Psoas muscle (tissue), 8 donors: ENCODE measurements around the gene PTPRG. TPM values are rescaled to one million over a fixed set of nuclear protein-coding genes. Genes with fewer than 3 reads are reported as not detected.

Experiments
- ATAC-seq, 4 donors: fragments of 200-7000 bp; cut with Tn5 transposase; one replicate each; pipeline ENCODE4 v1.9.1; 2020; ENCODE audit warnings: moderate library complexity in 3 of 4, mild to moderate bottlenecking in 2 of 4
- DNase-seq, 2 donors: peaks; one replicate each; pipeline ENCODE4 v3.0.0-alpha.2; 2020
- H3K27ac ChIP-seq: fragments of 200-600 bp; one replicate; pipeline ENCODE4 v1.8.0; 2022
- H3K27me3 ChIP-seq, 3 donors: fragments of 200-600 bp in 1 of 3; one replicate each; pipeline versions ENCODE4 v1.6.1 to v1.8.0; 2013 to 2022; ENCODE audit warnings: low read length in 2 of 3, mild to moderate bottlenecking in 2 of 3, moderate library complexity in 1 of 3; ENCODE audit not compliant: insufficient read depth in 3 of 3
- H3K36me3 ChIP-seq, 2 donors: fragments of 200-600 bp in 1 of 2; one replicate each; pipeline versions ENCODE4 v1.6.1 to v1.8.0; 2013 to 2022; ENCODE audit warnings: low read depth in 1 of 2, mild to moderate bottlenecking in 1 of 2, moderate library complexity in 1 of 2; ENCODE audit not compliant: insufficient read depth in 1 of 2
- H3K4me1 ChIP-seq: fragments of 200-600 bp; one replicate; pipeline ENCODE4 v1.8.0; 2022
- H3K4me3 ChIP-seq: fragments of 200-600 bp; one replicate; pipeline ENCODE4 v1.8.0; 2022; ENCODE audit warnings: mild to moderate bottlenecking
- H3K9me3 ChIP-seq: fragments of 200-600 bp; one replicate; pipeline ENCODE4 v1.8.0; 2022
- WGBS, 3 donors: extraction: QIAGEN DNeasy Blood & Tissue Kit; methylation state at CpG; one replicate each; pipeline versions ENCODE4 v1.1.6 to v1.1.7; 2013; 5-methylcytosine and 5-hydroxymethylcytosine counted together
- intact Hi-C, 2 donors: fragments of 100-400 bp; cut with DNase I; formaldehyde crosslinking; loops; one replicate each; pipeline versions ENCODE4 v1.11.0 to v1.14.2; 2022
- polyA plus RNA-seq, 3 donors: library from polyadenylated mRNA; stranded (reverse); fragments of 200-250 nt; gene quantifications; one replicate each; pipeline ENCODE4 v1.2.3, GENCODE V29; 2013
- total RNA-seq, 4 donors: library from RNA; stranded (reverse); fragmentation: NEBNext Ultra II Directional in 2 of 4; extraction: Animal tissue kit (Norgen Biotek cat#: 25700) in 2 of 4; gene quantifications; one replicate each; pipeline versions ENCODE4 v1.2.1 to v1.2.4, GENCODE V29; 2021 to 2023
- TF ChIP-seq, protein P1 (sequence below): fragments of 200-600 bp; IDR thresholded peaks from one replicate; pipeline ENCODE4 v1.8.0; 2022; ENCODE audit warnings: antibody characterized with exemption
- donor health status: healthy with polysubstance abuse.
- donor health status: DM: no; HTN: no; CAD: no; lungs with moderate emphysema.
- donor health status: Bipolar disorder and iron deficiency.
- donor health status: healthy.
- donor health status: DM: yes; HTN: yes; CAD: no.
- donor health status: DM: no; HTN: no; CAD: no.
- donor health status: DM: no; HTN: no; CAD: no.
- donor health status: DM: yes; HTN: yes; CAD: no.

Gene PTPRG
- total and polyA plus RNA-seq, 7 donors, result 4.5 to 29.5 (median 12.6) TPM

DNA sequence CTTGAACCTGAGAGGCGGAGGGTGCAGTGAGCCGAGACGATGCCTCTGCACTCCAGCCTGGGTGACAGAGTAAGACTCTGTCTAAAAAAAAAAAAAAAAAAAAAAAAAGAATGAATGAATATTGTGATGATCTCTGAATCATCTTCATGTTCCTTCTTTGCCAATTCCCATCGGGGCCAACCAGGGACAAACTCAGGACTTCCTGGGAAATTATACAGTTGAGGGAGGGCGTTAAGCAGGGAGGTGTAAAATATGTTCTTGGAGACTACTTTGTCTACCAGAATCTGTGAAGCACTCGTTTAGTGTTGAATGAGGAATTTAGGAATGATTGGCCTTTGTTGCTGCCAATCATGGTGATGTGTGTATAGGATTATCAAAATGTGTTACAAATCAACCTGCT lies 210.6 kb downstream of the PTPRG start:
- H3K36me3 ChIP-seq, result no peaks in the 10 kb centered on the region
- TF ChIP-seq, protein P1, sequence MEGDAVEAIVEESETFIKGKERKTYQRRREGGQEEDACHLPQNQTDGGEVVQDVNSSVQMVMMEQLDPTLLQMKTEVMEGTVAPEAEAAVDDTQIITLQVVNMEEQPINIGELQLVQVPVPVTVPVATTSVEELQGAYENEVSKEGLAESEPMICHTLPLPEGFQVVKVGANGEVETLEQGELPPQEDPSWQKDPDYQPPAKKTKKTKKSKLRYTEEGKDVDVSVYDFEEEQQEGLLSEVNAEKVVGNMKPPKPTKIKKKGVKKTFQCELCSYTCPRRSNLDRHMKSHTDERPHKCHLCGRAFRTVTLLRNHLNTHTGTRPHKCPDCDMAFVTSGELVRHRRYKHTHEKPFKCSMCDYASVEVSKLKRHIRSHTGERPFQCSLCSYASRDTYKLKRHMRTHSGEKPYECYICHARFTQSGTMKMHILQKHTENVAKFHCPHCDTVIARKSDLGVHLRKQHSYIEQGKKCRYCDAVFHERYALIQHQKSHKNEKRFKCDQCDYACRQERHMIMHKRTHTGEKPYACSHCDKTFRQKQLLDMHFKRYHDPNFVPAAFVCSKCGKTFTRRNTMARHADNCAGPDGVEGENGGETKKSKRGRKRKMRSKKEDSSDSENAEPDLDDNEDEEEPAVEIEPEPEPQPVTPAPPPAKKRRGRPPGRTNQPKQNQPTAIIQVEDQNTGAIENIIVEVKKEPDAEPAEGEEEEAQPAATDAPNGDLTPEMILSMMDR, result no peak
- H3K27me3 ChIP-seq, result no peaks in the 10 kb centered on the region
- H3K4me1 ChIP-seq, result peaks cover 52% of the 10 kb centered on the region
- H3K9me3 ChIP-seq, result no peaks in the 10 kb centered on the region
- no peak overlapping the region for H3K27ac ChIP-seq
- DNase-seq (peak in 1 of 2 donors; percentile 14), ATAC-seq (peak in 1 of 4 donors; percentile 36)
- no peak overlapping the region for H3K4me3 ChIP-seq
- 54 to 73% (median 54%) methylated on average over 6 of the region's 6 CpGs for WGBS, 3 donors
- intact Hi-C loops, result no loop called here

GRCh38 chr3:61772456-61772855 lies 211.1 kb downstream of the PTPRG start:
- intact Hi-C loops, result no loop called here
- Histone ChIP-seq H3K36me3 (no peaks in the 10 kb centered on the region), H3K4me1 (peaks cover 52% of the 10 kb centered on the region), H3K9me3 (no peaks in the 10 kb centered on the region), H3K4me3 (no peak overlapping the region), H3K27ac (no peak overlapping the region), H3K27me3 (no peaks in the 10 kb centered on the region)
- no peak for DNase-seq
- ATAC-seq, result no peak
- TF ChIP-seq, protein P1, result no peak
- 76 to 87% (median 85%) methylated on average over 1 of the region's 1 CpG for WGBS, 3 donors

GRCh38 chr3:61774279-61774890 lies 213.0 kb downstream of the PTPRG start:
- TF ChIP-seq, protein P1, result no peak
- no peaks in the 10 kb centered on the region for H3K36me3 ChIP-seq
- no peak overlapping the region for H3K27ac ChIP-seq
- WGBS, 3 donors, result 20 to 54% (median 25%) methylated on average over 7 of the region's 7 CpGs
- no peaks in the 10 kb centered on the region for H3K27me3 ChIP-seq
- intact Hi-C loops, result no loop called here
- H3K4me1 ChIP-seq, result peaks cover 52% of the 10 kb centered on the region
- no peaks in the 10 kb centered on the region for H3K9me3 ChIP-seq
- DNase-seq, result no peak
- no peak overlapping the region for H3K4me3 ChIP-seq
- ATAC-seq, result peak in 2 of 4 donors; percentile 55 to 82

DNA sequence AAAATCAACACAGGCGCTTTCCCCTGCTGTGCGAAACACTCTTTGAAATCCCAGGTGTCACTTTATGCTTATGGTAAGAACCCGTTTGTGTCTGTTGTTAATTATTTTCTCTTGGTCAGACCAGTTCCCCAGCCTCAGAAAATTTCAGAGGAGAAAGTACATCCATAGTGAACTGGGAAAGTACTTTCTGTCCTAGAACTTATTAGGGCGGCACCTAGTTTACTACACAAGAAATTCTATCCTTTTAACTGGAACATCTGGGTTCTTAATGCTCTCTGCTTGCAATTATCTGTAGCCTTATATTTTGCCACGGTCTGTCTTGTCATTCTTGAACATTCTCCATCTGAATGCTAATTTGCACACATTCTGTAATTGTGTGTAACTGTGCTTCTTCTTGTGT lies 215.0 kb downstream of the PTPRG start:
- H3K4me1 ChIP-seq, result peaks cover 41% of the 10 kb centered on the region

More for the DNA sequence above, 215.0 kb downstream of the PTPRG start:
- Histone ChIP-seq H3K36me3 (no peaks in the 10 kb centered on the region), H3K4me3 (no peak overlapping the region), H3K27ac (no peak overlapping the region), H3K9me3 (no peaks in the 10 kb centered on the region), H3K27me3 (no peaks in the 10 kb centered on the region)
- DNase-seq (no peak), ATAC-seq (peak in 2 of 4 donors; percentile 51 to 70)
- intact Hi-C loops, result no loop called here
- TF ChIP-seq, protein P1, result no peak
- WGBS, 3 donors, result 54 to 85% (median 67%) methylated on average over 5 of the region's 5 CpGs
